NCI-H2171 treated with DMSO at 0.1 percent for 48 hours (cell line): Measurements from ENCODE around the gene NSG2.

Experiments used
- DNase-seq: peaks from one replicate; lab custom pipeline; 2025; lab: John Stamatoyannopoulos, UW

Gene NSG2

DNA sequence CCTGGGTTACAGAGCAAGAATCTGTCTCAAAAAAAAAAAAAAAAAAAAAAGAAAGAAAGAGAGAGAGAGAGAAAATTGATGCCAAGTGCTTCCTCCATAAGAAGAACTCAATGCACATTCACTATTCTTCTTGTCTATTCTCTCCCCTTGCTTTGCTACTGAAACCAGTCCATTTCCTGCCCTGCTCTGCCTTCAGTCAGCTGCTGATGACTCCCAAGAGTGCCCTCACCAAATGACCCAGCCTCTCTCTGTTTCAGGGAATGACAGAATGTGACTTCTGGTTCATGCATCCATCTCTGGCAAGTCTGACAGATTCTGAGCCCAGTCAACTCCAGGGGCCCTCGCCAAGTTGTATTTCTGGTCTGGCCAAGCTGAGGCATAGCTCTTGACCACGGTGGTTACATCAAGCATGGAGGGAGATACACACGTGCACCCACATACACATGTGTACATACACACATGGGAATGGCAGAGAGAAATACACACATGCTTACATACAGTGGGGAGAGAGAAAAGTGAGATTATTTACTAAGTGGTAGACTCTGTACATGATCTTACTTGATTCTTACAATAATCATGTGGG lies 106.2 kb downstream of the NSG2 start:
- no peak for DNase-seq

DNA sequence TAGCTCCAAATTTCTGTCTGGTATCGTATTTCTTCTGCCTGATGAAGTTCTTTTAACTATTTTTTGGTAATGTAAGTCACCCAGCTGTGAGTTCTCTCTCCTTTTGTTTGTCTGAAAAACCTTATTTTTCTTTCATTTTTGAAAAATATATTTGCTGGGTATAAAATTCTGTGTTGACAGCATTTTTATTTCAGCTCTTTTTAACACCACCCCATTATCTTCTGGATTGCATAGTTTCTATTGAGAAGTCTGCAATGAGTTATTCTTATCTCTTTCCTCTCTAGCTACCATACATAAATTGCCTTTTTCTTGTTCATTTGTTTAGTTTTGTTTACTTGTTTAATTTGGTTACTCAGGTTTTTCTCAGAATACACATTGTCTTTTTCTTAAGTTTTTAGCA lies 109.1 kb downstream of the NSG2 start:
- DNase-seq: no peak

- no peak for DNase-seq
Measured at GRCh38 chr5:174155281-174155680, 109.8 kb downstream of the NSG2 start.

- no peak for DNase-seq
Measured at GRCh38 chr5:174155706-174156105, 110.2 kb downstream of the NSG2 start.

DNA sequence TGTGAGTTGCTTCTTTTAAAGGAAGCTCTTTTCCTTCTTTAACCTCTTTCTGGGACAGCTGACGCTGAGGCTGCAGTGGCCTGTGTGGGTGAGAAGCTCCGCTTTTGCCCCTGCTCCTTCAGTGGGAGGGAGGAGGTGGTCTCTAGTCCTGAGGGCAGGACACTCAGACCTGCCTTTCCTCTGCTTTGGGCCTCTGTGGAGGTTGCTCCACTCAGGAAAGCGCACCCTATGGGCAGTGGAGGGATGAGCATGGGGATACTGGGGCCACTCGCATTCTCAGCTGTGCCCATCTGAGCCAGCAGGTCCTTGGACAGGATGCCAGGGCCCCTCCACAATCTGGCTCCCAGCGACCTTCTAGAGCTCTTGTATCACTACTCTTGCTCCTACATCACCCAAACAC lies 111.5 kb downstream of the NSG2 start:
- DNase-seq: no peak
